OCI-LY7 (cell line): ENCODE measurements around the gene DIAPH1.

Experiments
- CTCF ChIP-seq: fragments of 200-600 bp; sonication (generic); conservative IDR thresholded peaks from 2 replicates; pipeline ENCODE4 v1.5.1; 2014; ENCODE audit warnings: mild to moderate bottlenecking, antibody characterized with exemption, low read length, moderate library complexity, mixed read lengths
- EZH2phosphoT487 ChIP-seq: fragments of 200-600 bp; sonication (generic); IDR thresholded peaks from 2 replicates; pipeline ENCODE4 v1.6.1; 2018; ENCODE audit warnings: low read depth, borderline replicate concordance, mild to moderate bottlenecking, mixed run types, antibody characterized with exemption, low read length, moderate library complexity, mixed read lengths

GRCh38 chr5:141515946-141516671 is 102.7 kb downstream of the DIAPH1 start:
- TF ChIP-seq CTCF (no peak), EZH2phosphoT487 (no peak)
